ENCODE measurements around the gene MYT1. TPM values are rescaled to one million over a fixed set of nuclear protein-coding genes. Genes with fewer than 3 reads are reported as not detected.

The MYT1 gene
- polyA plus RNA-seq, 1 donor from 2014 or later, result 35.8 TPM

DNA sequence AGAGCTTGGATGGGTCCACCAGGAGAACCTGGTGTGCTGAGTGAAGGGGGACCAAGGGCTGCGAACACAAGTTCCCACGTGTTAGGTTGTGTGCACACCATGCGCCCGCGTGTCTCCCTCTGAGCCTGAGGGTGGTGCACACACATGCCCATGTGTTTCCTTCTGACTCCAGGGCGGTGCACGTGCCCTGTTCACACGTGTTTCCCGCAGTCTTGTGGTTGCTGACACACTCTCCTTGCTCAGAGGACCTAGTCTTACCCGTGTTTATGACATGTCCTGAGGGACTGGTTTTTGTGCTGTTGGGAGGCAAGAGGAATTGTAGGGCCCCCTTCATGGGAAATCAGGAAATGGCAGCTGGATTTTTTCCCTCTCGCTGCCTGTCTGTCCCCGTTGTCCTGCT is 55.0 kb downstream of the MYT1 start:
- no peak overlapping the region for H3K9ac ChIP-seq (ENCODE audit: low read length)
- no peak overlapping the region for H3K27ac ChIP-seq (ENCODE audit: low read length)
- H3K4me2 ChIP-seq (ENCODE audit: low read length), result no peak overlapping the region
- H3K4me3 ChIP-seq (ENCODE audit: low read length), result no peak overlapping the region
- H4K20me1 ChIP-seq (ENCODE audit: insufficient read depth), result no peaks in the 10 kb centered on the region
- TF ChIP-seq SMC3 (conservative IDR thresholded peaks at IDR 0.05; ENCODE audit: poor library complexity), result no peak
- TF ChIP-seq, protein P1, sequence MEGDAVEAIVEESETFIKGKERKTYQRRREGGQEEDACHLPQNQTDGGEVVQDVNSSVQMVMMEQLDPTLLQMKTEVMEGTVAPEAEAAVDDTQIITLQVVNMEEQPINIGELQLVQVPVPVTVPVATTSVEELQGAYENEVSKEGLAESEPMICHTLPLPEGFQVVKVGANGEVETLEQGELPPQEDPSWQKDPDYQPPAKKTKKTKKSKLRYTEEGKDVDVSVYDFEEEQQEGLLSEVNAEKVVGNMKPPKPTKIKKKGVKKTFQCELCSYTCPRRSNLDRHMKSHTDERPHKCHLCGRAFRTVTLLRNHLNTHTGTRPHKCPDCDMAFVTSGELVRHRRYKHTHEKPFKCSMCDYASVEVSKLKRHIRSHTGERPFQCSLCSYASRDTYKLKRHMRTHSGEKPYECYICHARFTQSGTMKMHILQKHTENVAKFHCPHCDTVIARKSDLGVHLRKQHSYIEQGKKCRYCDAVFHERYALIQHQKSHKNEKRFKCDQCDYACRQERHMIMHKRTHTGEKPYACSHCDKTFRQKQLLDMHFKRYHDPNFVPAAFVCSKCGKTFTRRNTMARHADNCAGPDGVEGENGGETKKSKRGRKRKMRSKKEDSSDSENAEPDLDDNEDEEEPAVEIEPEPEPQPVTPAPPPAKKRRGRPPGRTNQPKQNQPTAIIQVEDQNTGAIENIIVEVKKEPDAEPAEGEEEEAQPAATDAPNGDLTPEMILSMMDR (IDR thresholded peaks at IDR 0.05; ENCODE audit: poor library complexity, severe bottlenecking), result no peak
- no peak for TF ChIP-seq POLR2AphosphoS5 (IDR thresholded peaks at IDR 0.05)
- TF ChIP-seq EP300 (conservative IDR thresholded peaks at IDR 0.05; ENCODE audit: poor library complexity, severe bottlenecking), result no peak
- no peak for TF ChIP-seq MXI1 (conservative IDR thresholded peaks at IDR 0.05; ENCODE audit: poor library complexity, severe bottlenecking)
- no peak for TF ChIP-seq RAD21 (conservative IDR thresholded peaks at IDR 0.05)
- TF ChIP-seq, protein P2, sequence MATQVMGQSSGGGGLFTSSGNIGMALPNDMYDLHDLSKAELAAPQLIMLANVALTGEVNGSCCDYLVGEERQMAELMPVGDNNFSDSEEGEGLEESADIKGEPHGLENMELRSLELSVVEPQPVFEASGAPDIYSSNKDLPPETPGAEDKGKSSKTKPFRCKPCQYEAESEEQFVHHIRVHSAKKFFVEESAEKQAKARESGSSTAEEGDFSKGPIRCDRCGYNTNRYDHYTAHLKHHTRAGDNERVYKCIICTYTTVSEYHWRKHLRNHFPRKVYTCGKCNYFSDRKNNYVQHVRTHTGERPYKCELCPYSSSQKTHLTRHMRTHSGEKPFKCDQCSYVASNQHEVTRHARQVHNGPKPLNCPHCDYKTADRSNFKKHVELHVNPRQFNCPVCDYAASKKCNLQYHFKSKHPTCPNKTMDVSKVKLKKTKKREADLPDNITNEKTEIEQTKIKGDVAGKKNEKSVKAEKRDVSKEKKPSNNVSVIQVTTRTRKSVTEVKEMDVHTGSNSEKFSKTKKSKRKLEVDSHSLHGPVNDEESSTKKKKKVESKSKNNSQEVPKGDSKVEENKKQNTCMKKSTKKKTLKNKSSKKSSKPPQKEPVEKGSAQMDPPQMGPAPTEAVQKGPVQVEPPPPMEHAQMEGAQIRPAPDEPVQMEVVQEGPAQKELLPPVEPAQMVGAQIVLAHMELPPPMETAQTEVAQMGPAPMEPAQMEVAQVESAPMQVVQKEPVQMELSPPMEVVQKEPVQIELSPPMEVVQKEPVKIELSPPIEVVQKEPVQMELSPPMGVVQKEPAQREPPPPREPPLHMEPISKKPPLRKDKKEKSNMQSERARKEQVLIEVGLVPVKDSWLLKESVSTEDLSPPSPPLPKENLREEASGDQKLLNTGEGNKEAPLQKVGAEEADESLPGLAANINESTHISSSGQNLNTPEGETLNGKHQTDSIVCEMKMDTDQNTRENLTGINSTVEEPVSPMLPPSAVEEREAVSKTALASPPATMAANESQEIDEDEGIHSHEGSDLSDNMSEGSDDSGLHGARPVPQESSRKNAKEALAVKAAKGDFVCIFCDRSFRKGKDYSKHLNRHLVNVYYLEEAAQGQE (IDR thresholded peaks at IDR 0.05; ENCODE audit: borderline replicate concordance), result no peak
- TF ChIP-seq TAF1 (IDR thresholded peaks at IDR 0.05; ENCODE audit: low read depth), result no peak
- TF ChIP-seq EZH2 (IDR thresholded peaks at IDR 0.05; ENCODE audit: borderline replicate concordance, insufficient read depth, low read length, poor library complexity, severe bottlenecking), result no peak
- no peaks in the 10 kb centered on the region for H3K9me2 ChIP-seq (ENCODE audit: insufficient read depth, low read length)
- H2AFZ ChIP-seq (ENCODE audit: low read depth, low read length), result no peak overlapping the region
- H3K79me2 ChIP-seq (replicated peaks; ENCODE audit: insufficient read depth, low read length), result no peaks in the 10 kb centered on the region
- no peaks in the 10 kb centered on the region for H3K27me3 ChIP-seq (ENCODE audit: insufficient read depth, low read depth, low read length)
- no peaks in the 10 kb centered on the region for H3K9me3 ChIP-seq (ENCODE audit: low read length)
- no peaks in the 10 kb centered on the region for H3F3A ChIP-seq (ENCODE audit: insufficient read depth, low read length, poor library complexity, severe bottlenecking)
- peaks cover 17% of the 10 kb centered on the region for H3K36me3 ChIP-seq (ENCODE audit: insufficient read depth, low read length)

DNA sequence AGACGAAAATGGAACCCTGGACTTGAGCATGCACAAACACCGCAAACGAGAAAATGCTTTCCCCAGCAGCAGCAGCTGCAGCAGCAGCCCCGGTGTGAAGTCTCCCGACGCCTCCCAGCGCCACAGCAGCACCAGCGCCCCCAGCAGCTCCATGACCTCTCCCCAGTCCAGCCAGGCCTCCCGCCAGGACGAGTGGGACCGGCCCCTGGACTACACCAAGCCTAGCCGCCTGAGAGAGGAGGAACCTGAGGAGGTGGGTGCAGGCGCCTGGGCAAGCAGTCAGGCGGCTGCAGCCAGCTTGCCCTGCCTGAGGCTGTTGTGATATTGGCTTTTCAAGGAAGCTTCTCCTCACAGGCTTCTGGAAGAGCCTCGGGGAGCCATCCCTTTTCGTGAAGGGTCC is 55.5 kb downstream of the MYT1 start:
- Histone ChIP-seq H3F3A (ENCODE audit: insufficient read depth, low read length, poor library complexity, severe bottlenecking) (no peaks in the 10 kb centered on the region), H3K79me2 (replicated peaks; ENCODE audit: insufficient read depth, low read length) (no peaks in the 10 kb centered on the region), H3K9me3 (ENCODE audit: low read length) (no peaks in the 10 kb centered on the region), H3K4me3 (ENCODE audit: low read length) (no peak overlapping the region), H3K36me3 (ENCODE audit: insufficient read depth, low read length) (peaks cover 17% of the 10 kb centered on the region), H3K9me2 (ENCODE audit: insufficient read depth, low read length) (no peaks in the 10 kb centered on the region), H3K4me2 (ENCODE audit: low read length) (no peak overlapping the region), H2AFZ (ENCODE audit: low read depth, low read length) (no peak overlapping the region), H3K27ac (ENCODE audit: low read length) (no peak overlapping the region), H3K9ac (ENCODE audit: low read length) (no peak overlapping the region), H4K20me1 (ENCODE audit: insufficient read depth) (no peaks in the 10 kb centered on the region), H3K27me3 (ENCODE audit: insufficient read depth, low read depth, low read length) (no peaks in the 10 kb centered on the region)
- no peak for TF ChIP-seq TAF1 (IDR thresholded peaks at IDR 0.05; ENCODE audit: low read depth)
- no peak for TF ChIP-seq POLR2AphosphoS5 (IDR thresholded peaks at IDR 0.05)
- TF ChIP-seq EZH2 (IDR thresholded peaks at IDR 0.05; ENCODE audit: borderline replicate concordance, insufficient read depth, low read length, poor library complexity, severe bottlenecking), result no peak
- TF ChIP-seq RAD21 (conservative IDR thresholded peaks at IDR 0.05), result no peak
- no peak for TF ChIP-seq EP300 (conservative IDR thresholded peaks at IDR 0.05; ENCODE audit: poor library complexity, severe bottlenecking)
- no peak for TF ChIP-seq SMC3 (conservative IDR thresholded peaks at IDR 0.05; ENCODE audit: poor library complexity)
- TF ChIP-seq, protein P2 (IDR thresholded peaks at IDR 0.05; ENCODE audit: borderline replicate concordance), result no peak
- TF ChIP-seq, protein P1 (IDR thresholded peaks at IDR 0.05; ENCODE audit: poor library complexity, severe bottlenecking), result no peak
- TF ChIP-seq MXI1 (conservative IDR thresholded peaks at IDR 0.05; ENCODE audit: poor library complexity, severe bottlenecking), result no peak

All from neural cell (in vitro differentiated cells).